Astrocyte of the cerebellum (primary cell): ENCODE results near the gene IRF2BP2.

Source experiments
- DNase-seq: peaks from one replicate; pipeline ENCODE4 v3.0.0-alpha.2; 2011; ENCODE audit warnings: low read depth
- H3K4me3 ChIP-seq: 2 replicates; pipeline ENCODE4 v1.5.1; 2011; ENCODE audit warnings: mild to moderate bottlenecking, low read depth, low read length, moderate library complexity
- CTCF ChIP-seq: IDR thresholded peaks from 2 replicates; pipeline ENCODE4 v1.5.1; 2012; ENCODE audit warnings: low read length, low read depth, moderate library complexity, mild to moderate bottlenecking; ENCODE audit errors: missing control alignments
- in situ Hi-C: cut with HindIII; loops from 2 replicates; pipeline ENCODE4 v1.10.0; 2017; ENCODE audit warnings: low sequenced_read_pairs

Gene IRF2BP2

GRCh38 chr1:234654002-234654733, 44.2 kb upstream of the IRF2BP2 start:
- no peak for DNase-seq
- TF ChIP-seq CTCF: no peak
- H3K4me3 ChIP-seq: no peak overlapping the region
- in situ Hi-C loops: no loop called here

GRCh38 chr1:234649432-234650081, 39.6 kb upstream of the IRF2BP2 start:
- no peak for DNase-seq
- no peak for TF ChIP-seq CTCF
- in situ Hi-C loops: no loop called here
- H3K4me3 ChIP-seq: no peak overlapping the region

- H3K4me3 ChIP-seq: no peak overlapping the region
- in situ Hi-C loops: no loop called here
- no peak for TF ChIP-seq CTCF
- DNase-seq: no peak
Measured at GRCh38 chr1:234647758-234648157, 37.8 kb upstream of the IRF2BP2 start.

- no peak for TF ChIP-seq CTCF
Measured at GRCh38 chr1:234647245-234647644, 37.3 kb upstream of the IRF2BP2 start.

GRCh38 chr1:234645964-234646363, 36.0 kb upstream of the IRF2BP2 start:
- TF ChIP-seq CTCF: no peak
- DNase-seq: no peak
- in situ Hi-C loops: no loop called here
- H3K4me3 ChIP-seq: no peak overlapping the region

More at GRCh38 chr1:234647245-234647644, 37.3 kb upstream of the IRF2BP2 start:
- DNase-seq: no peak
- in situ Hi-C loops: no loop called here
- no peak overlapping the region for H3K4me3 ChIP-seq

GRCh38 chr1:234645474-234645953, 35.5 kb upstream of the IRF2BP2 start:
- no peak for DNase-seq
- in situ Hi-C loops: no loop called here
- H3K4me3 ChIP-seq: no peak overlapping the region
- TF ChIP-seq CTCF: no peak
